ENCODE measurements around the gene ACIN1. TPM values are rescaled to one million over a fixed set of nuclear protein-coding genes. Genes with fewer than 3 reads are reported as not detected.

Gene ACIN1
- total and polyA plus RNA-seq, 2 of the 13 experiments (the other 11 are each of a cell fraction or from before 2014, with no cell fraction given), result 165 to 183 TPM

- TF ChIP-seq NR2F6 (IDR thresholded peaks at IDR 0.05), result no peak
- TF ChIP-seq NR2F6 (CRISPR knock-in tag; IDR thresholded peaks at IDR 0.05), result peak; percentile 49
- TF ChIP-seq ATAD3A (CRISPR knock-in tag; IDR thresholded peaks at IDR 0.05), result peak; percentile 80; the same call in 1 of the 2 replicates
- peak; percentile 49; the same call in 1 of the 2 replicates for TF ChIP-seq HDAC2 (CRISPR knock-in tag; IDR thresholded peaks at IDR 0.05)
- peak; percentile 67 for TF ChIP-seq GMEB1 (CRISPR knock-in tag; IDR thresholded peaks at IDR 0.05; ENCODE audit: borderline replicate concordance)
- peak; percentile 97 for TF ChIP-seq ZZZ3 (CRISPR knock-in tag; IDR thresholded peaks at IDR 0.05; ENCODE audit: borderline replicate concordance)
- TF ChIP-seq ASH2L (IDR thresholded peaks at IDR 0.05; ENCODE audit: insufficient read length, low read depth, low read length), result peak; percentile 84
- no peak for TF ChIP-seq ZNF597 (CRISPR knock-in tag; IDR thresholded peaks at IDR 0.05)
- TF ChIP-seq ZSCAN29 (CRISPR knock-in tag; conservative IDR thresholded peaks at IDR 0.05), result peak; percentile 8; the same call in 1 of the 2 replicates
- TF ChIP-seq ZNF256 (CRISPR knock-in tag; conservative IDR thresholded peaks at IDR 0.05), result peak; percentile 85
- TF ChIP-seq ZNF446 (CRISPR knock-in tag; IDR thresholded peaks at IDR 0.05), result peak; percentile 25; the same call in 1 of the 2 replicates
- 0 out of 2 replicates have a peak, but pooled peaks have one; percentile 6 for TF ChIP-seq ZC3H4 (CRISPR knock-in tag; IDR thresholded peaks at IDR 0.05; ENCODE audit: borderline replicate concordance)
- peak; percentile 48 for TF ChIP-seq ZNF704 (CRISPR knock-in tag; IDR thresholded peaks at IDR 0.05; ENCODE audit: borderline replicate concordance)
- TF ChIP-seq NFYB (CRISPR knock-in tag; IDR thresholded peaks at IDR 0.05), result peak; percentile 80
- peak; percentile 89 for TF ChIP-seq NKX3-1 (CRISPR knock-in tag; IDR thresholded peaks at IDR 0.05)
- TF ChIP-seq SIN3B (IDR thresholded peaks at IDR 0.05; ENCODE audit: low read length), result peak; percentile 66; the same call in 1 of the 2 replicates
- peak in 1 of 2 experiments; percentile 20; a peak in 1 of 4 replicates for TF ChIP-seq NR2F1 (CRISPR knock-in tag; IDR thresholded peaks at IDR 0.05)
- TF ChIP-seq ZBTB46 (CRISPR knock-in tag; IDR thresholded peaks at IDR 0.05; ENCODE audit: borderline replicate concordance), result 0 out of 2 replicates have a peak, but pooled peaks have one; percentile 10
- TF ChIP-seq HNF4G (IDR thresholded peaks at IDR 0.05; ENCODE audit: borderline replicate concordance, low read depth, low read length), result peak; percentile 86
- 0 out of 2 replicates have a peak, but pooled peaks have one; percentile 56 for TF ChIP-seq HNF4G (CRISPR knock-in tag; IDR thresholded peaks at IDR 0.05; ENCODE audit: borderline replicate concordance, low read depth)
- TF ChIP-seq HIVEP1 (CRISPR knock-in tag; IDR thresholded peaks at IDR 0.05), result peak; percentile 0; the same call in 1 of the 2 replicates
- peak; percentile 56; the same call in 1 of the 2 replicates for TF ChIP-seq SMAD1 (CRISPR knock-in tag; IDR thresholded peaks at IDR 0.05; ENCODE audit: borderline replicate concordance, low read depth)
- peak; percentile 84 for TF ChIP-seq CCAR2 (optimal IDR thresholded peaks at IDR 0.05; ENCODE audit: low read depth, low read length)
- no peak for TF ChIP-seq SMC3 (IDR thresholded peaks at IDR 0.05; ENCODE audit: low read length)
Measured at GRCh38 chr14:23095196-23096108, 516 bp upstream of the ACIN1 start, which contains the start of gene C14orf119 (continued).

All from HepG2 (cell line).